Measurements from ENCODE around the gene CHST11.
"Not testable (repeated sequence)": the region's sequence is repeated elsewhere in the genome, so short reads cannot be mapped to it uniquely, and the experiment has no call there.

The CHST11 gene

GRCh38 chr12:104740668-104741067 is 283.9 kb downstream of the CHST11 start:
- DNase-seq (ENCODE audit: low read depth in 3 of 3), result no peak

GRCh38 chr12:104741077-104741476 is 284.3 kb downstream of the CHST11 start:
- DNase-seq (ENCODE audit: low read depth in 3 of 3), result no peak

- DNase-seq (ENCODE audit: low read depth in 3 of 3), result no peak
Measured at GRCh38 chr12:104741497-104742367, 285.0 kb downstream of the CHST11 start.

GRCh38 chr12:104742551-104743201 is 285.9 kb downstream of the CHST11 start:
- no peak for DNase-seq (ENCODE audit: low read depth in 3 of 3)

- DNase-seq (ENCODE audit: low read depth in 3 of 3), result no peak
Measured at GRCh38 chr12:104743202-104743580, 286.4 kb downstream of the CHST11 start.

- DNase-seq (ENCODE audit: low read depth in 3 of 3), result not testable (repeated sequence)
Measured at GRCh38 chr12:104743753-104744548, 287.2 kb downstream of the CHST11 start.

- no peak for DNase-seq (ENCODE audit: low read depth in 3 of 3)
Measured at GRCh38 chr12:104746467-104747088, 289.8 kb downstream of the CHST11 start.

GRCh38 chr12:104747330-104747729 is 290.6 kb downstream of the CHST11 start:
- DNase-seq (ENCODE audit: low read depth in 3 of 3), result no peak

GRCh38 chr12:104747955-104748354 is 291.2 kb downstream of the CHST11 start:
- peak in 1 of 3 experiments; percentile 9 for DNase-seq (ENCODE audit: low read depth in 3 of 3)

- no peak for DNase-seq (ENCODE audit: low read depth in 3 of 3)
Measured at GRCh38 chr12:104748356-104748755, 291.6 kb downstream of the CHST11 start.

- no peak for DNase-seq (ENCODE audit: low read depth in 3 of 3)
Measured at GRCh38 chr12:104748790-104749189, 292.0 kb downstream of the CHST11 start.

GRCh38 chr12:104749545-104749944 is 292.8 kb downstream of the CHST11 start:
- DNase-seq (ENCODE audit: low read depth in 3 of 3), result no peak

- no peak for DNase-seq (ENCODE audit: low read depth in 3 of 3)
Measured at GRCh38 chr12:104750061-104750460, 293.3 kb downstream of the CHST11 start.

GRCh38 chr12:104751120-104751519 is 294.4 kb downstream of the CHST11 start:
- no peak for DNase-seq (ENCODE audit: low read depth in 3 of 3)

GRCh38 chr12:104751594-104751993 is 294.8 kb downstream of the CHST11 start:
- no peak for DNase-seq (ENCODE audit: low read depth in 3 of 3)

GRCh38 chr12:104752016-104752415 is 295.3 kb downstream of the CHST11 start:
- DNase-seq (ENCODE audit: low read depth in 3 of 3), result no peak

GRCh38 chr12:104752881-104753280 is 296.1 kb downstream of the CHST11 start:
- no peak for DNase-seq (ENCODE audit: low read depth in 3 of 3)

GRCh38 chr12:104756901-104757300 is 300.2 kb downstream of the CHST11 start:
- no peak for DNase-seq (ENCODE audit: low read depth in 3 of 3)

GRCh38 chr12:104758771-104759170 is 302.0 kb downstream of the CHST11 start:
- DNase-seq (ENCODE audit: low read depth in 3 of 3), result no peak

- DNase-seq (ENCODE audit: low read depth in 3 of 3), result no peak
Measured at GRCh38 chr12:104761091-104761490, 304.3 kb downstream of the CHST11 start.

GRCh38 chr12:104761611-104762010 is 304.9 kb downstream of the CHST11 start:
- DNase-seq (ENCODE audit: low read depth in 3 of 3), result no peak
